ENCODE data around the gene STPG1.
"Not testable (repeated sequence)": the region's sequence is repeated elsewhere in the genome, so short reads cannot be mapped to it uniquely, and the experiment has no call there.

The STPG1 gene

GRCh38 chr1:24413350-24414163 is at the start of gene STPG1:
Gene STPG1, minus strand, starts transcription at chr1:24413782. Its CDS starts 12,394 bp downstream, at chr1:24401388.
- peak; percentile 42 to 57 for DNase-seq (ENCODE audit: low read depth in 2 of 2)

GRCh38 chr1:24462128-24462527 is 48.5 kb upstream of the STPG1 start:
- not testable (repeated sequence) for DNase-seq (ENCODE audit: low read depth in 2 of 2)

GRCh38 chr1:24459551-24460266 is 46.1 kb upstream of the STPG1 start:
- no peak for DNase-seq (ENCODE audit: low read depth in 2 of 2)

- DNase-seq (ENCODE audit: low read depth in 2 of 2) = no peak
Measured at GRCh38 chr1:24457866-24458265, 44.3 kb upstream of the STPG1 start.

GRCh38 chr1:24455272-24455671 is 41.7 kb upstream of the STPG1 start:
- DNase-seq (ENCODE audit: low read depth in 2 of 2) = no peak

- no peak for DNase-seq (ENCODE audit: low read depth in 2 of 2)
Measured at GRCh38 chr1:24454673-24455072, 41.1 kb upstream of the STPG1 start.

GRCh38 chr1:24452922-24453485 is 39.4 kb upstream of the STPG1 start:
- no peak for DNase-seq (ENCODE audit: low read depth in 2 of 2)

- no peak for DNase-seq (ENCODE audit: low read depth in 2 of 2)
Measured at GRCh38 chr1:24451746-24452145, 38.2 kb upstream of the STPG1 start.

GRCh38 chr1:24450857-24451397 is 37.3 kb upstream of the STPG1 start:
- no peak for DNase-seq (ENCODE audit: low read depth in 2 of 2)

- no peak for DNase-seq (ENCODE audit: low read depth in 2 of 2)
Measured at GRCh38 chr1:24450316-24450715, 36.7 kb upstream of the STPG1 start.

- DNase-seq (ENCODE audit: low read depth in 2 of 2) = not testable (repeated sequence)
Measured at GRCh38 chr1:24446446-24446845, 32.9 kb upstream of the STPG1 start.

GRCh38 chr1:24443241-24443656 is 29.7 kb upstream of the STPG1 start:
- DNase-seq (ENCODE audit: low read depth in 2 of 2) = no peak

GRCh38 chr1:24442764-24443163 is 29.2 kb upstream of the STPG1 start:
- no peak for DNase-seq (ENCODE audit: low read depth in 2 of 2)

- no peak for DNase-seq (ENCODE audit: low read depth in 2 of 2)
Measured at GRCh38 chr1:24441996-24442668, 28.6 kb upstream of the STPG1 start.

GRCh38 chr1:24441480-24441879 is 27.9 kb upstream of the STPG1 start:
- DNase-seq (ENCODE audit: low read depth in 2 of 2) = no peak

GRCh38 chr1:24440436-24440835 is 26.9 kb upstream of the STPG1 start:
- no peak for DNase-seq (ENCODE audit: low read depth in 2 of 2)

- no peak for DNase-seq (ENCODE audit: low read depth in 2 of 2)
Measured at GRCh38 chr1:24438423-24438901, 24.9 kb upstream of the STPG1 start.

GRCh38 chr1:24437631-24438396 is 24.2 kb upstream of the STPG1 start:
- DNase-seq (ENCODE audit: low read depth in 2 of 2) = no peak

GRCh38 chr1:24435782-24436365 is 22.3 kb upstream of the STPG1 start:
- no peak for DNase-seq (ENCODE audit: low read depth in 2 of 2)

GRCh38 chr1:24427545-24427862 is 13.9 kb upstream of the STPG1 start:
- no peak for DNase-seq (ENCODE audit: low read depth in 2 of 2)
